Glutamatergic neuron (in vitro differentiated cells): ENCODE measurements around the gene AGRN. TPM values are rescaled to one million over a fixed set of nuclear protein-coding genes. Genes with fewer than 3 reads are reported as not detected.

Source experiments
- DNase-seq: peaks from one replicate; pipeline ENCODE4 v3.0.0; 2022
- H3K27ac Mint-ChIP-seq: one replicate; pipeline ENCODE4 v1.8.0; 2020; ENCODE audit warnings: mild to moderate bottlenecking, mixed read lengths, inconsistent platforms; ENCODE audit not compliant: unreplicated experiment
- H3K27me3 Mint-ChIP-seq: one replicate; pipeline ENCODE4 v1.8.0; 2020; ENCODE audit warnings: mild to moderate bottlenecking, moderate library complexity, mixed read lengths, inconsistent platforms; ENCODE audit not compliant: unreplicated experiment
- H3K36me3 Mint-ChIP-seq: one replicate; pipeline ENCODE4 v1.8.0; 2020; ENCODE audit warnings: mild to moderate bottlenecking, mixed read lengths, inconsistent platforms; ENCODE audit not compliant: unreplicated experiment
- H3K4me1 Mint-ChIP-seq: one replicate; pipeline ENCODE4 v1.8.0; 2020; ENCODE audit warnings: mild to moderate bottlenecking, low read depth, mixed read lengths, inconsistent platforms; ENCODE audit not compliant: unreplicated experiment
- H3K4me3 Mint-ChIP-seq: one replicate; pipeline ENCODE4 v1.8.0; 2020; ENCODE audit warnings: mild to moderate bottlenecking, mixed read lengths, inconsistent platforms; ENCODE audit not compliant: unreplicated experiment
- H3K9me3 Mint-ChIP-seq: one replicate; pipeline ENCODE4 v1.8.0; 2020; ENCODE audit warnings: mild to moderate bottlenecking, moderate library complexity, mixed read lengths, inconsistent platforms; ENCODE audit not compliant: unreplicated experiment
- CTCF ChIP-seq: fragments of 200-600 bp; sonication (generic); IDR thresholded peaks from one replicate; pipeline ENCODE4 v1.5.0; 2021; ENCODE audit not compliant: partially characterized antibody, unreplicated experiment
- total RNA-seq: library from RNA; stranded (reverse); fragmentation: NEBNext Ultra II Directional; extraction: Animal tissue kit (Norgen Biotek cat#: 25700); gene quantifications from one replicate; pipeline ENCODE4 v1.2.1, GENCODE V29; 2021; ENCODE audit not compliant: unreplicated experiment

The AGRN gene
- total RNA-seq, 1 donor from 2014 or later: 914 TPM

GRCh38 chr1:1072299-1072848, 52.5 kb downstream of the AGRN start:
- no peaks in the 10 kb centered on the region for H3K36me3 Mint-ChIP-seq
- no peak overlapping the region for H3K27ac Mint-ChIP-seq
- DNase-seq: peak; percentile 14
- no peaks in the 10 kb centered on the region for H3K4me1 Mint-ChIP-seq
- no peak overlapping the region for H3K4me3 Mint-ChIP-seq
- no peak for TF ChIP-seq CTCF
- peaks cover 3% of the 10 kb centered on the region for H3K9me3 Mint-ChIP-seq
- H3K27me3 Mint-ChIP-seq: peaks cover 6% of the 10 kb centered on the region

- Mint-ChIP-seq H3K36me3 (no peaks in the 10 kb centered on the region), H3K27me3 (peaks cover 5% of the 10 kb centered on the region), H3K27ac (no peak overlapping the region)
Observed at GRCh38 chr1:1072849-1073742, 53.2 kb downstream of the AGRN start.

GRCh38 chr1:1073743-1074587, 54.0 kb downstream of the AGRN start, which contains the start of gene RNF223:
Gene RNF223, minus strand, starts transcription at chr1:1074306. Its CDS starts 1,740 bp downstream, at chr1:1072566.
- no peak within 1 kb of the TSS for H3K27ac Mint-ChIP-seq

More at GRCh38 chr1:1072849-1073742, 53.2 kb downstream of the AGRN start:
- no peak for TF ChIP-seq CTCF
- DNase-seq: peak; percentile 16
- no peaks in the 10 kb centered on the region for H3K4me1 Mint-ChIP-seq
- peaks cover 3% of the 10 kb centered on the region for H3K9me3 Mint-ChIP-seq
- no peak overlapping the region for H3K4me3 Mint-ChIP-seq

GRCh38 chr1:1074631-1075147, 54.8 kb downstream of the AGRN start:
- Mint-ChIP-seq H3K4me1 (no peaks in the 10 kb centered on the region), H3K27me3 (peaks cover 4% of the 10 kb centered on the region), H3K4me3 (peak overlapping the region; percentile 37), H3K9me3 (peaks cover 3% of the 10 kb centered on the region), H3K36me3 (no peaks in the 10 kb centered on the region), H3K27ac (no peak overlapping the region)
- no peak for DNase-seq
- no peak for TF ChIP-seq CTCF

More at GRCh38 chr1:1073743-1074587, 54.0 kb downstream of the AGRN start, which contains the start of gene RNF223:
- no peaks in the 10 kb centered on the region for H3K36me3 Mint-ChIP-seq
- TF ChIP-seq CTCF: no peak
- H3K4me1 Mint-ChIP-seq: no peaks in the 10 kb centered on the region
- H3K4me3 Mint-ChIP-seq: peak within 1 kb of the TSS; percentile 37
- peaks cover 4% of the 10 kb centered on the region for H3K27me3 Mint-ChIP-seq
- peak; percentile 24 for DNase-seq
- peaks cover 3% of the 10 kb centered on the region for H3K9me3 Mint-ChIP-seq
